ENCODE results near the gene PCCA.
A peak's percentile ranks its signal among the peaks of the same experiment; 100 is the strongest.

Gene PCCA

GRCh38 chr13:100476963-100477362 is 388.1 kb downstream of the PCCA start:
- no peak for DNase-seq

DNA sequence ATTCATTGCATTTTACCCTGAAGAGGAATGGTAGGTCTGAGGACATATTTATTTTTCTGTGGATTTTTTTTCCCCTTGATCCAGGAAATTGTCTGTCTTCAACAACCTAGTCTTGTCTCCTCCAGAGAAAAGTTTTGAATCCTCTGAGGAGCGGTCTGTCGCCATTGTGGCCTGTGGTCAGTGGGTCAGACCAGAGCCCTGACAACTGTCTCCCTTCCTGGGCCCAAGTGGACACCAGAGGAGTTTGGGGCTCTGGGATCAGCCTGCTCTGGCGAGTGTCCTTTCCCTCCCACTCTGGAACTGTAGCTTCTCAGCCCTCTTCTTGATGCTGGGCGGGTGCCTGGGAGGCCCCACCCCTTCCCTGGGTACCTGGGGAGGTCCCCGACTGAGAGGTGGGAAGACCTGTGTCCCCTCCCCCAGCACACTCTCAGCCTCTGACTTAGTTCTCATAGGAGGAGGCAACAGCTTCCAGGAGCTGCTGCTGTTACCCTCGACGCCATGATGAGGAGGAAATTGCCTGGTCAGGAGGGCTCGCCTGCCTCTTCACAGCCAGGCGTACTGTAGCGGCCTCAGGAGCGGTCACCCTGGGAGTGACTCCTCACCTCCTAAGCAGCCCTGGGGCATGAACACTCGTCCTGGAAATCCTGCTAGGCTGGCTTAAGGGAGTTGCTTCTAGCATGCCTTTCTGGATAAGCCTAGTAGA is 389.4 kb downstream of the PCCA start:
- DNase-seq = no peak

DNA sequence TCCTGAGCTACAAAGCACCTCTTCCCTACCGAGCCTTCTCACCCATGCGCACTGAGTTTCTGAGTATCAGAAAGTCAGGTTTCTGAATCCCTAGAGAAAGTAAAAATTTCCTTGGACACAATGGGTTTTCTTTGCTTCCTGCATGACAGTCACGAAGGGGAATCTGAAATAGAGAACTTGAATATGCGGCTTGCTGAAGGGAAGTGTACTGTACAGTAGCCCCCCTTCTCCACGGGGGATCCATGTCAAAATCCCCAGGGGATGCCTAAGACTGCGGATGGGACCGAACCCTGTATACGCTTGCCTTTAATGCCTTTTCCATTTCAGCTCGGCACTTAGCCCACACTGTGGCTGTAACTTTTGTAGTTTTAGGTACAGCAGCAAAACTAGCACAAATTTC is 391.8 kb downstream of the PCCA start:
- DNase-seq = no peak

DNA sequence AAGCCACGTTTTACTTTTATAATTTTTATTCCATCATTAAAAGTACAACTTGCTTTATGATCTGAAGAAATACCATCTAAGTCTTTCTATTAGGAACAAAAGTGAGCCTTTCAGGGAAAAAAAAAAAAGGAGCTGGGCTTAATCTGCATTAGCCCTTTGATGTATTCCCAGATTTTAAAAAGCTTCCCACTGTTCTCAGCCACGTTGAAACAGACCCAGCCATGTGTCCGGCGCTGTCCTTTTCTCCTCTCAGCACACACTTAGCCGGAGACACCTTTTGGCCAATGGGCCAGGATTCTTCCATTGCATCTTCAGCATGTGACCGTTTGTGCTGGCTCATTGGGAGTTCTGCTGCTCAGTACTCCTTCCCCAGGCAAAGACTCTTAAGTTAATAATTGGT is 394.2 kb downstream of the PCCA start:
- no peak for DNase-seq

GRCh38 chr13:100483841-100484381 is 395.0 kb downstream of the PCCA start:
- no peak for DNase-seq

DNA sequence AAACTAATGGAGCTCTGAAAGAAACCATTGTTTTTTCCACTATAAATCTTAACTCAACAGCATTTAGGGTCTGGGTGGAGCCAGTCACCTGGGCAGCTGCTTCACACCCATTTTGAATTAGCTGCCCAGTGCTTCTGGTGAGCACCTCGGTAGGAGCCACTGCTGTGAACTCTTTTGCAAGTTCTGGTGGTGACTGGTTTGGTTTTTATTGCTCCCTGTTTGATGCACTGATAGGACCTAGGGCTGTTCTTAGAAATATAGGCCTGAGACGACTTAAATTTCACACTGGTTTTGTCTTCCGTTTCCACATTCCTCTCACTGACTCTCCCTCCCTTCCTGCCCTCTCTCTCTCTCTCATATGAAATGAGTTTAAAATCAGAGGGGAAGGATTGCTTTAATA is 395.8 kb downstream of the PCCA start:
- no peak for DNase-seq

DNA sequence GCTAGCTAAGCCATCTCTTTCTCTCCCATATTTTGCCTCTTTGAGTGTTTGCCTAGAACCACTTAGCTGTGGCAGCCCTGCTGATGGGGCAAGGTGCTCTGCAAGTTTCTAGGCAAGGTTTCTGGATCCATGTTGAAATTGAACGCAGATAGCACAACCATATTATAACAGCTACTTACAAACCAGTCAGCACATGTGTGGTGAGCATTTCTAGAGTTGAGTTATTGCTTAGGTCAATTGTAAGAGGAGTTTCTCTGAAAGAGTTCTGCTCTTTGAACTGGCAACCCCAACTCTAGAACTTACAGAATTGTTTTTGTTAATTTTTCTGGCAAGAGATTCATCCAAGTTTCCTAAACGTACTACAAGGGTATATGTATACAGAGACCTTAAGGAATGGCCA is 396.4 kb downstream of the PCCA start:
- DNase-seq = no peak

- DNase-seq = no peak
These were observed 401.8 kb downstream of the PCCA start for GRCh38 chr13:100490692-100491091.

DNA sequence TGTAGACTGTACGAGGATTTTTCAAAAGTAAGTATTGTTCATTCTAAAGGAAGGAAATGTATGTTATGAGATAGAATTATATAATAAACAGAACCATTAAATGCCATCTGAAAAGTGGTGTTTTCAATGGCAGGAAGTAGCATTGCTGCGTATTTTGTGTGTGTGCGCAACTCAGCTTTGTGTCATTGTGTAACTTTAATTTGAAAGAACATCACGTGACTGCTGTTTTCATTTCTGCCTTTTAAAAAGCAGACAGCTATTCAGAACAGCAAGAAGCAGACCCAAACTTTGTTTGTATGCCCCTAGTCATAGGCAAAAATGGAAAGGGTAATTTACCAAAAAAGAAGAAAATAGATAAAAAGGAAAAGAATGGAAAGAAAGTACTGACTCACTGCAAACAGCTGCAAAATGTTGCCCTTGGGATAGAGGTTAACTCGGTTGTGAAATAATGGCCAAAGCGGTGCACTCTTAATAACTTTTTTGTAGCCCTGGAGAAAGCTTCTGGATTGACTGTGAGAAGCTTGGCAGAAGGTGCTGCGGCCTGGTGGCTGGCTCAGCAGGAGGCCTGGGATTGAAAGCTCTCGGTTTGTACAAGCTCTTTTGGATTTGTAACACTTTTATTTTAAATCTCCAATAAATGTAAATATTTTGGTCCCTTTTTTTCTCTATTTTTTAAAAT is 402.4 kb downstream of the PCCA start:
- no peak for DNase-seq

- DNase-seq = no peak
These were observed 404.5 kb downstream of the PCCA start for GRCh38 chr13:100493418-100493817.

DNA sequence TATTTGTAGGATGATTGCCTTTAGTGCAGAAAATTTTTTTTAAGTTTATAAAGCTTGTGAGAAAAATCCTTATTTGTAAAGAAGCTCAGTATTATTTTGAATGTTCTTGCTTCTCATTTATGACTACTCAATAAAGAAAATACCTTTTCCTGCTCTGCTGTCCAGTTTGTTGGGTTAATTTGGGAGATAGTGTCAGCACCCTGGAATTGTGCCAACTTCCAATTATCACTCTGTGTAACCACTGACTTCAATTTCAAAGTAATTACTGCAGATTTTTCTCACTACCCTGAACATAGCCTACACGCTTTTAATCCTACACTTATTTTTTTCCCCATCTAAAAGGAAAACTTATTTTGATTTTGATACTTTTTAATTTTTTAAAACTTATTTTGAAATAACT is 406.6 kb downstream of the PCCA start:
- no peak for DNase-seq

DNA sequence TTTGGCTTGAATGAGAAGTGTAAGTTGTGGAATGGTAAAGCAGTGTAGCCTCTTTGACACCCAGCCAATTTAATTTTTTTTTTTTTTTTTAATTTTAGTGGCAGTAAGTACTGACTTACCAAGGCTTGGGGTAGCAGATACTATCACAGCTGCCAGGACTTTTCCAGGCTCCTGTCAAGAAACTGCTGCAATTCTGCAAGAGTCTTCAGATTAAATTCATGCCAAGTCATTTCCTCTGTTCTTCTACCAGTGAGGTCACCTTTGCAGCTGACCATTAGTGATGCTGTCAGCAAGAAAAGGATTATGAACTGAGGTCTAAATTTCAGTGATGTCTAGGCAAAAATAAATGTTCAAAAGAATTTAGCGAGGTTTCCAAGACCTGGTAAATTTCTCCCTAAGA is 408.5 kb downstream of the PCCA start:
- no peak for DNase-seq

DNA sequence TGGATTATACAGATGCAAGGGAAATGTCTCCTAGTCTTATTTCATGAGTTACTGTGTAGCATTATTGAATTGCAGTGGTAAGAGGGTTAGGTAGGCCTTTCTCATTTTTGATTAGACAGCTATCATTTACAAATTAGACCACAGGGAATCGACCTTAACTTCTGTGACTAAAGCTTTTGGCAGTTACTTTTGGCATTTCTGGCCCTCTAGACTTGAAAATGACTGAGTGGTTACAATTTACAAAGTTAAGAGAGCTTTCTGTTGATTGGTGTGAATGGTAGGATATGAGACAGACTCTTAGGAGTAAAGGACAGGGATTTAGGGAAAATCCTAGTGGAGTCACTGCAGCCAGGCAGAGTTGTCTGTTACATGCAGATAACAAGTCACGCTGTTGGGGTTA is 413.6 kb downstream of the PCCA start:
- DNase-seq = no peak

DNA sequence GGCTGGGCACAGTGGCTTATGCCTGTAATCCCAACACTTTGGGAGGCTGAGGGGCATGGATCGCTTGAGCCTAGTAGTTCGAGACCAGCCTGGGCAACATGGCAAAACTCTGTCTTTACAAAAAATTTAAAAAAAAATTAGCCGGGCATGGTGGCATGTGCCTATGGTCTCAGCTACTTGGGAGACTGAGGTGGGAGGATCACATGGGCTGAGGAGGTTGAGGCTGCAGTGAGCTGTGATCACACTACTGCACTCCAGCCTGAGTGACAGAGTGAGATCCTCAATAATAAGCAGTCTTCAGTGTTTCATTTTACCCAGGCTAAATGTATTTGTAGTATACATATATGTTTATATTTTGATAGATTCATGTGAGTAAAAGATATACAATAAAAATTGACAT is 414.7 kb downstream of the PCCA start:
- DNase-seq = no peak

DNA sequence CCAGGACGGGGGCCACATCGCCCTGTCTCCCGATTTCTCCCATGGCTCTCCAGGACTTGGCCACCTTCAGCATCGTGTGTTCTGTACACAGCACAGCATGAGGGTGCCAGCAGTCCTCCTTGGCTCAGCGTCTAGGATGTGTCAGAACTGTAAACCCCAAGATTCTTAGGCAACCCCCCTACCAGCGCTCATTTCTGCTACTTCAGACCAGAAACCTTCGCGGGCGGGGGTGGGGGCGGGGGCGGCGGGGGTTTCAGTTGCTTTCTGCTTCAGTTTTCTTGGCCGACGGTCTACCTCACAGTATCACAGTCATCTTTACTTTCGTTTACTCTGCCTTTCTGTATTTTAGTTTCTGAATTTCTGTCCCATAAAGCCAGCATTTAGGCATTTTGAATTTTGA is 417.3 kb downstream of the PCCA start:
- peak; percentile 15 to 27 for DNase-seq

GRCh38 chr13:100506600-100507422 is 417.9 kb downstream of the PCCA start:
- no peak for DNase-seq

GRCh38 chr13:100508455-100508854 is 419.6 kb downstream of the PCCA start:
- no peak for DNase-seq

DNA sequence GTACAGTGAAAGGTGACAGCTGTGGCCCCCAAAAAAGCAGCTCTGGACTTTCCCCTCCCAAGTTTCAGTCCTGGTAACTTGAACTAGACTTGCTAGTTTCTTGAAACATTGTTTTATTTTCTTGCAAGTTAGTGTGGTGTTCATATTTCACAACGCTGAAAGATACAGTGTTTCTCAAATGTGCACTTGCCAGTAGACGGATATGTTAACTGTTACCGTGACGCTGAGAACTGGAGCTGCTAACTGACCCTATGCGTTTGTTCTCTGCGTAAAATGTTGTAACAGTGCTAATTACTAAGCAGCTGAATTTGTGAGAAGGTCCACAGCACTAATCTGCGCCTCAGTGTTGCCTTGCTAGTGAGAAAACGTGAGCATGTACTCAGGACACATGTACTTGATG is 420.1 kb downstream of the PCCA start:
- DNase-seq = no peak

DNA sequence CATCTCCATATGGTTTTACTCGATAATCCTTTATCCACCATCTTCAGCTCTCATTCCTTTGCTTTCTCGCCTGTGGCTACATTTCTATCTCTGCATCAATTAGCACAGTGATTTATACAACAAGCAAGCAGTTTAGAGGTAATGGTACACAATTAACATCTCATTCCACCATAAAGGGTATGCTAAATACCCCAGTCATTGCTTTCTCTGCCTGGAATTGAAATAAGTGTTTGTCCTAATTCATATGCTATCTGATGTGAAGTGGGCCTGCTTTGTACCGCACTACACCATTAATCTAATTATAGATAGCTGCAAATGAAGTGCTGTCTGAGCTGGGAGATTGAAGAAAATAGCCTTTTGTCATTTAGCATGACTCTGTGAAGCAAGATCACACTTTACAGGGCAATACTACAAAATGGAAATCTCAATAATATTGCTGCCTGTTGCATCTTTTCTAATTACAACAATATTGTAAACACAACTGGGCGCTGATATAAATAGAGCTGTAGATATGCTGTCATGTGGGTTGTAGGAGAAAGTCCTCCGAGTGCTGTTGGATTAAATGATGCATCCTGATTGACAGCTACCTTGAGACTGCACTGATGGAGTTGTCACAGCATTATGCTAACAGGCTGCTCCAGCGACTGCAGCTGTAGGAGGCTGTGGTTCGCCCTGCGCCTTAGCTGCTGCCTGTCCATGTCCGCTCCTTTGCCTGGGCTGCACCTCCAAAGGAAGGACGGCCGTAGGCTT is 421.5 kb downstream of the PCCA start:
- no peak for DNase-seq

GRCh38 chr13:100511466-100511865 is 422.6 kb downstream of the PCCA start:
- no peak for DNase-seq

DNA sequence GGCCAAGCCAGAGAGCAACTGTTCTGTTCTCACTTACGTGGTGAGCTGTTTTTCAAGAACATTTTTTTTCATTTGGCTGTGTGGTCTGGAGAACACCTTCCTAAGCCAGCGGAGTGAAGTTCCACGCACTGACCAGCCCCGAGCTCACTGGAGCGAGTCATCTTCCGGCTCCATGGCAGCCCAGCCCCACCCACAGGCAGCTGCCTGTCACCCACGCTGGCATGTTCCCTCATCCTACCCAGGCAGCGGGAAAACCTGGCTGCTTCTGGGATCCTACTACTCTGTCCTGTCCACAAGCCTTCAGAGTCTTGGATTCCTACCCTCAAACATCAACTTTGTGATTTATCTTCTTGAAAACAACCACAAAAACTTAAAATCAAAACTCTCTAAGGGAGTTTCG is 423.5 kb downstream of the PCCA start:
- DNase-seq = no peak

DNA sequence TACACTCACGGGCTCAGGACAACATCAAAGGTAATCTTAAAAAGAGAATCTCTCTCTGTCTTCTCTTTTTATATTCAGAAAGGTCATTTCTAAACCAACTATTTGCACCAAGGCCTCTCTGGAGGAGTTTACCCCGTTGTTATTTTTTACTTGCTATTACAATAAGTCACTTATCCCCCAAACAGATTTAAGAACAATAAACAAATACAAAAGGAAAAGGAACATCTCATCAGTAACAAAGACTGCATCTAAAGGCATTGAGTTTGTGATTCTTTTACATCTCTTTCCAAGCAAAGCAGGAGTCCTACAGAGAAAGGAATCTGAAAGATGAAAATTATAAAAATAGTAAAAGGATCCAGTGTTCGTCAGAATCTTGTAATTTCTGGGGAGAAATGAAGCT is 424.3 kb downstream of the PCCA start:
- no peak for DNase-seq
